LNCAP (cell line): ENCODE measurements around the gene HDGFL2.

Experiments
- CTCF ChIP-seq: fragments of 450-650 bp; IDR thresholded peaks from 2 replicates; pipeline ENCODE4 v1.5.1; 2017; ENCODE audit warnings: mild to moderate bottlenecking

HDGFL2 gene

GRCh38 chr19:4539693-4540581, 67.8 kb downstream of the HDGFL2 start, which contains the start of gene LRG1:
Gene LRG1, minus strand, starts transcription at chr19:4540036. Its CDS starts 23 bp downstream, at chr19:4540013.
- no peak for TF ChIP-seq CTCF

GRCh38 chr19:4541114-4541805, 69.2 kb downstream of the HDGFL2 start:
- no peak for TF ChIP-seq CTCF

GRCh38 chr19:4542896-4543841, 71.1 kb downstream of the HDGFL2 start:
- no peak for TF ChIP-seq CTCF

GRCh38 chr19:4543842-4544647, 71.9 kb downstream of the HDGFL2 start:
- no peak for TF ChIP-seq CTCF

GRCh38 chr19:4547303-4548237, 75.5 kb downstream of the HDGFL2 start:
- TF ChIP-seq CTCF, result peak; percentile 52; the same call in 1 of the 2 replicates

- no peak for TF ChIP-seq CTCF
These were observed 76.1 kb downstream of the HDGFL2 start for GRCh38 chr19:4548238-4548584.
